GM10248 (cell line): Measurements from ENCODE around the gene CHST10.

ENCODE experiments used
- CTCF ChIA-PET: fragments of 300-600 bp; sonication (Branson Sonifier 250); formaldehyde crosslinking; extraction: SDS; loops from one replicate; lab custom pipeline; 2021; ENCODE audit warnings: antibody characterized with exemption; lab: Yijun Ruan, JAX
- POLR2A ChIA-PET: fragments of 350-650 bp; sonication (Branson Sonifier 250); formaldehyde crosslinking; extraction: SDS; loops from one replicate; lab custom pipeline; 2020; ENCODE audit warnings: antibody characterized with exemption; lab: Yijun Ruan, JAX
- DNase-seq: peaks from one replicate; pipeline ENCODE4 v3.0.0; 2012; ENCODE audit errors: extremely low spot score
- CTCF ChIP-seq: IDR thresholded peaks from 2 replicates; pipeline ENCODE4 v1.5.1; 2012; ENCODE audit warnings: mild to moderate bottlenecking, low read depth; ENCODE audit errors: extremely low read depth, missing control alignments, control extremely low read depth

The CHST10 gene

GRCh38 chr2:100418406-100418962, 1.0 kb upstream of the CHST10 start:
- ChIA-PET CTCF (interaction anchor here (1.3 kb wide), 1 partner anchor 38 kb away, joined by 3 read pairs; no protein-coding TSS in a partner anchor), POLR2A (no interaction called here)
- no peak for TF ChIP-seq CTCF
- no peak for DNase-seq

GRCh38 chr2:100417711-100418124, 250 bp upstream of the CHST10 start:
- TF ChIP-seq CTCF, result no peak
- CTCF ChIA-PET, result interaction anchor here (1.1 to 1.3 kb wide), 2 partner anchors 10 to 37 kb away, joined by 3 read pairs; no protein-coding TSS in a partner anchor
- POLR2A ChIA-PET, result no interaction called here

GRCh38 chr2:100416397-100416934, 1.0 kb downstream of the CHST10 start:
- ChIA-PET CTCF (interaction anchor here (0.6 to 1.5 kb wide), 5 partner anchors 8 to 154 kb away, joined by 3 to 4 read pairs (median 3); no protein-coding TSS in a partner anchor), POLR2A (no interaction called here)
- DNase-seq, result no peak
- TF ChIP-seq CTCF, result no peak

More at GRCh38 chr2:100417711-100418124, 250 bp upstream of the CHST10 start:
- DNase-seq, result no peak

GRCh38 chr2:100413571-100413970, 3.9 kb downstream of the CHST10 start:
- no peak for DNase-seq
- CTCF ChIA-PET, result interaction anchor here (1.4 to 1.6 kb wide), 4 partner anchors 9 to 151 kb away, joined by 5 to 6 read pairs (median 6); no protein-coding TSS in a partner anchor
- TF ChIP-seq CTCF, result no peak
- POLR2A ChIA-PET, result no interaction called here

GRCh38 chr2:100412881-100413321, 4.6 kb downstream of the CHST10 start:
- no peak for DNase-seq
- CTCF ChIA-PET, result interaction anchor here (0.8 to 1.6 kb wide), 5 partner anchors 10 to 150 kb away, joined by 3 to 6 read pairs (median 5); no protein-coding TSS in a partner anchor
- TF ChIP-seq CTCF, result no peak
- POLR2A ChIA-PET, result no interaction called here

- POLR2A ChIA-PET, result no interaction called here
Measured at GRCh38 chr2:100412466-100412865, 5.0 kb downstream of the CHST10 start.

More at GRCh38 chr2:100412466-100412865, 5.0 kb downstream of the CHST10 start:
- no peak for DNase-seq
- no peak for TF ChIP-seq CTCF
- CTCF ChIA-PET, result interaction anchor here (0.8 to 1.6 kb wide), 5 partner anchors 9 to 150 kb away, joined by 3 to 6 read pairs (median 5); no protein-coding TSS in a partner anchor
